HepG2 (cell line): ENCODE data around the gene TUBB4B. TPM values are rescaled to one million over a fixed set of nuclear protein-coding genes. Genes with fewer than 3 reads are reported as not detected.

ENCODE experiments used
- ATAC-seq: fragments of 200-7000 bp; cut with Tn5 transposase; 3 replicates; pipeline ENCODE4 v1.9.1; 2020; ENCODE audit warnings: mild to moderate bottlenecking, moderate library complexity
- BruUV-seq: library from RNA; stranded (reverse); fragments of 400-500 nt; replicated peaks from 2 replicates; lab custom pipeline; 2021; lab: Mats Ljungman, UMichigan
- CTCF ChIA-PET: fragments of 300-600 bp; formaldehyde crosslinking; extraction: SDS; loops from one replicate; lab custom pipeline; 2021; ENCODE audit warnings: low total read pairs, inconsistent platforms, low intra/inter-chr PET ratio; lab: Yijun Ruan, JAX
- POLR2A ChIA-PET: fragments of 350-600 bp; sonication (Branson Sonifier 250); formaldehyde crosslinking; loops from one replicate; lab custom pipeline; 2020; ENCODE audit warnings: antibody characterized with exemption, inconsistent platforms; lab: Yijun Ruan, JAX
- DNase-seq: peaks from one replicate; pipeline ENCODE4 v3.0.0-alpha.2; 2015; ENCODE audit warnings: low spot score
- FAIRE-seq: peaks from 3 replicates; lab custom pipeline; 2011; peaks lifted over from hg19 to GRCh38; lab: Jason Lieb, UNC
- H2AFZ ChIP-seq: one replicate; pipeline ENCODE4 v1.6.1; 2011; ENCODE audit warnings: low read length, inconsistent platforms
- H3K27ac ChIP-seq: fragments of 300-600 bp; 3 replicates; pipeline ENCODE4 v1.8.0; 2011; ENCODE audit warnings: mixed run types, mild to moderate bottlenecking, mixed read lengths, low read length, inconsistent platforms; ENCODE audit not compliant: insufficient read depth; ENCODE audit errors: extremely low read length
- H3K27me3 ChIP-seq, 2 experiments: fragments of 200-600 bp in 1 of 2; 2 replicates in 1 of 2; 3 replicates in 1 of 2; pipeline versions ENCODE4 v1.6.0 to v1.8.0; 2011; ENCODE audit warnings: low read length in 2 of 2, mild to moderate bottlenecking in 2 of 2, moderate library complexity in 2 of 2, inconsistent platforms in 1 of 2; ENCODE audit not compliant: insufficient read depth in 2 of 2, control insufficient read depth in 1 of 2
- H3K36me3 ChIP-seq, 2 experiments: fragments of 200-600 bp in 1 of 2; replicated peaks in 1 of 2; 2 replicates in 1 of 2; 3 replicates in 1 of 2; pipeline versions ENCODE4 v1.5.1 to v1.8.0; 2011; ENCODE audit warnings: low read length in 2 of 2, inconsistent platforms in 1 of 2; ENCODE audit not compliant: insufficient read depth in 2 of 2, control insufficient read depth in 1 of 2
- H3K4me1 ChIP-seq: 2 replicates; pipeline ENCODE4 v1.5.1; 2012; ENCODE audit warnings: low read length, inconsistent platforms; ENCODE audit not compliant: insufficient read depth
- H3K4me2 ChIP-seq: 2 replicates; pipeline ENCODE4 v1.6.0; 2011; ENCODE audit warnings: low read depth, low read length, inconsistent platforms
- H3K4me3 ChIP-seq, 3 experiments: fragments of 200-600 bp in 1 of 3; sonication (generic), shearing (Covaris generic) in 1 of 3; replicated peaks in 1 of 3; 2 replicates each; pipeline ENCODE4 v1.5.1; 2011 to 2016; ENCODE audit warnings: low read length in 3 of 3, inconsistent platforms in 2 of 3, low read depth in 2 of 3, mild to moderate bottlenecking in 2 of 3, control low read depth in 1 of 3, mixed read lengths in 1 of 3; ENCODE audit not compliant: insufficient read depth in 1 of 3
- H3K79me2 ChIP-seq: one replicate; pipeline ENCODE4 v1.6.1; 2011; ENCODE audit warnings: low read length, inconsistent platforms; ENCODE audit not compliant: insufficient read depth
- H3K9ac ChIP-seq: 2 replicates; pipeline ENCODE4 v1.6.0; 2011; ENCODE audit warnings: mild to moderate bottlenecking, low read depth, low read length, inconsistent platforms; ENCODE audit not compliant: insufficient read depth
- H3K9me3 ChIP-seq: 2 replicates; pipeline ENCODE4 v1.5.1; 2012; ENCODE audit warnings: mild to moderate bottlenecking, low read length
- H4K20me1 ChIP-seq: 2 replicates; pipeline ENCODE4 v1.6.0; 2011; ENCODE audit warnings: inconsistent platforms, mild to moderate bottlenecking, low read length, moderate library complexity; ENCODE audit not compliant: insufficient read depth
- ARNTL ChIP-seq: sonication (generic); formaldehyde crosslinking; IDR thresholded peaks from 2 replicates; pipeline ENCODE4 v1.4.0; 2020; ENCODE audit warnings: mild to moderate bottlenecking, missing genetic modification reagents
- HOXA9 ChIP-seq: sonication (generic); formaldehyde crosslinking; IDR thresholded peaks from 2 replicates; pipeline ENCODE4 v1.8.1; 2022; ENCODE audit warnings: missing genetic modification reagents, mild to moderate bottlenecking, moderate library complexity, borderline replicate concordance
- NFIB ChIP-seq: sonication (generic); formaldehyde crosslinking; IDR thresholded peaks from 2 replicates; pipeline ENCODE4 v1.9.0; 2021; ENCODE audit warnings: missing genetic modification reagents, mild to moderate bottlenecking, borderline replicate concordance
- RBFOX2 ChIP-seq: fragments of 200-400 bp; formaldehyde crosslinking; IDR thresholded peaks from 2 replicates; pipeline ENCODE4 v1.6.1; 2017; ENCODE audit warnings: low read depth, mild to moderate bottlenecking, low read length
- RELA ChIP-seq: sonication (generic); formaldehyde crosslinking; IDR thresholded peaks from 2 replicates; pipeline ENCODE4 v1.4.0; 2020; ENCODE audit warnings: missing genetic modification reagents
- SMAD3 ChIP-seq: sonication (generic); formaldehyde crosslinking; IDR thresholded peaks from 2 replicates; pipeline ENCODE4 v1.4.0; 2020; ENCODE audit warnings: missing genetic modification reagents
- SPEN ChIP-seq: sonication (generic); formaldehyde crosslinking; IDR thresholded peaks from 2 replicates; pipeline ENCODE4 v1.5.1; 2020; ENCODE audit warnings: low read depth, mild to moderate bottlenecking, missing genetic modification reagents
- ZBTB38 ChIP-seq: sonication (generic); formaldehyde crosslinking; IDR thresholded peaks from 2 replicates; pipeline ENCODE4 v1.5.1; 2020; ENCODE audit warnings: mild to moderate bottlenecking, missing genetic modification reagents
- ZFP1 ChIP-seq: IDR thresholded peaks from 2 replicates; pipeline ENCODE4 v1.6.1; 2016
- ZNF841 ChIP-seq: sonication (generic); formaldehyde crosslinking; IDR thresholded peaks from 2 replicates; pipeline ENCODE4 v1.8.1; 2023; ENCODE audit warnings: missing genetic modification reagents, borderline replicate concordance
- WGBS: methylation state at CpG from one replicate; pipeline ENCODE4 v1.1.6; 2017; ENCODE audit warnings: low lambda C conversion rate; 5-methylcytosine and 5-hydroxymethylcytosine counted together
- in situ Hi-C: cut with HindIII; loops from 2 replicates; pipeline ENCODE4 v1.10.0; 2017; ENCODE audit warnings: low pct_unique_long_range_greater_than_20kb; ENCODE audit not compliant: extremely low pct_ligation_motif_present
- intact Hi-C: fragments of 100-400 bp; cut with micrococcal nuclease; formaldehyde crosslinking; loops from one replicate; pipeline ENCODE4 v1.10.0; 2022; ENCODE audit not compliant: unreplicated experiment
- polyA plus RNA-seq, 8 experiments: library from polyadenylated mRNA; depleted of rRNA in 3 of 8; stranded (reverse) in 7 of 8; unstranded in 1 of 8; fragments of >200 nt; fragmentation: Illumina TruSeq in 4 of 8; extraction: Trizol in 4 of 8; gene quantifications; 2 replicates each; pipeline versions ENCODE4 v1.2.1 to v1.2.3, GENCODE V29; 2011 to 2016; ENCODE audit warnings: low read depth in 4 of 8, missing spikeins in 1 of 8, mixed read lengths in 1 of 8; ENCODE audit not compliant: insufficient read depth in 1 of 8
- total RNA-seq, 5 experiments: library from RNA; depleted of rRNA; stranded (reverse); fragments of >200 nt; fragmentation: Illumina TruSeq; extraction: Trizol; gene quantifications; 2 replicates each; pipeline ENCODE4 v1.2.3, GENCODE V29; 2016; ENCODE audit warnings: low read depth in 1 of 5
- TF ChIP-seq, protein P1 (sequence below): sonication (generic); formaldehyde crosslinking; IDR thresholded peaks from 2 replicates; pipeline ENCODE4 v1.4.0; 2020; ENCODE audit warnings: mild to moderate bottlenecking, low read depth, missing genetic modification reagents
- TF ChIP-seq, protein P2 (sequence below): sonication (generic); IDR thresholded peaks from 2 replicates; pipeline ENCODE4 v1.6.1; 2016; ENCODE audit warnings: low read depth, borderline replicate concordance
- TF ChIP-seq, protein P3 (sequence below): sonication (generic); formaldehyde crosslinking; IDR thresholded peaks from 2 replicates; pipeline ENCODE4 v1.4.0; 2020; ENCODE audit warnings: mild to moderate bottlenecking, missing genetic modification reagents
- TF ChIP-seq, protein P4 (sequence below), 2 experiments: sonication (generic) in 1 of 2; formaldehyde crosslinking in 1 of 2; IDR thresholded peaks; 2 replicates each; pipeline versions ENCODE4 v1.4.0 to v1.6.1; 2016 to 2020; ENCODE audit warnings: borderline replicate concordance in 1 of 2, low read depth in 1 of 2, mild to moderate bottlenecking in 1 of 2, missing genetic modification reagents in 1 of 2

Gene TUBB4B
- total and polyA plus RNA-seq, 2 of the 13 experiments (the other 11 are each of a cell fraction or from before 2014, with no cell fraction given): 182 to 412 TPM

DNA sequence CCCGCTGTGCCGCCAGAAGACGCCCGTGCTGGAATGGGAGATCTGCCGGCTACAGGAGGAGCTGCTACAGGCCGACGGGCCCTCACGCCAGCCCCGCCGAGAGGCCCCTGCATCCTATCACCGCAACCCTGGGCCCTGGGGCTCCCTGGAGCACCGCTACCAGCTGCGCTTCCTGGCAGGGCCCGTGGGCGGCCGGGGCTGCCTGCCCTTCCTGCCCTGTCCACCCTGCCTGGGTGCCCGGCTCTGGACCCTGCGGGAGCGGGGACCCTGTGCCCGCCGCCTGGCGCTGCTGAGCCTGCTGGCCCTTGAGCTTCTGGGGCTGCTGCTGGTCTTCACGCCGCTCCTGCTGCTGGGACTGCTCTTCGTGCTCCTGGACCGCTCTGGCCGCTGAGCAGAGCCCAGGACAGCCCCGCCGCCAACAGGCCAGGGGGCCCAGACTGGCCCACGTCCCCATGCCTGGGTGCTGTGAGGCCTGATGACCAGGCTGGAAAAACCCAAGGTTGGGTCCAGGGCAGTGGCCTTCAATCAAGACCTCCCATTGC is 22.8 kb upstream of the TUBB4B start:
- Histone ChIP-seq H3K4me1 (peaks cover 34% of the 10 kb centered on the region), H3K9ac (peak overlapping the region; percentile 77), H2AFZ (no peak overlapping the region), H3K79me2 (peaks cover 3% of the 10 kb centered on the region), H3K27ac (peak overlapping the region; percentile 84), H3K27me3 (no peaks in the 10 kb centered on the region; a peak in 1 of 5 replicates), H3K9me3 (no peaks in the 10 kb centered on the region), H4K20me1 (peaks cover 4% of the 10 kb centered on the region; the same call in 1 of the 2 replicates), H3K36me3 (no peaks in the 10 kb centered on the region), H3K4me3 (peak overlapping the region; percentile 68 to 83 (median 77)), H3K4me2 (peak overlapping the region; percentile 90)
- ChIA-PET CTCF (no interaction called here), POLR2A (interaction anchor here (1.0 to 13.4 kb wide), 12 partner anchors 8 to 137 kb away, joined by 3 to 225 read pairs (median 8); partner anchors contain the start of genes ANAPC2, NDOR1, RNF224 and SSNA1)
- no peak for DNase-seq
- in situ Hi-C loops (no loop called here), intact Hi-C loops (no loop called here)
- BruUV-seq: no TSS peak
- 47% methylated on average over 3 of the region's 30 CpGs for WGBS
- ATAC-seq: peak; percentile 5
- no peak for FAIRE-seq
- 0 out of 2 replicates have a peak, but pooled peaks have one; percentile 10 for TF ChIP-seq SPEN
- TF ChIP-seq, protein P1, sequence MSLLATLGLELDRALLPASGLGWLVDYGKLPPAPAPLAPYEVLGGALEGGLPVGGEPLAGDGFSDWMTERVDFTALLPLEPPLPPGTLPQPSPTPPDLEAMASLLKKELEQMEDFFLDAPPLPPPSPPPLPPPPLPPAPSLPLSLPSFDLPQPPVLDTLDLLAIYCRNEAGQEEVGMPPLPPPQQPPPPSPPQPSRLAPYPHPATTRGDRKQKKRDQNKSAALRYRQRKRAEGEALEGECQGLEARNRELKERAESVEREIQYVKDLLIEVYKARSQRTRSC (CRISPR knock-in tag): no peak
- no peak for TF ChIP-seq ZFP1 (CRISPR knock-in tag)
- peak; percentile 14; the same call in 1 of the 2 replicates for TF ChIP-seq ARNTL (CRISPR knock-in tag)
- no peak for TF ChIP-seq HOXA9 (CRISPR knock-in tag)
- TF ChIP-seq ZBTB38 (CRISPR knock-in tag): peak; percentile 24; the same call in 1 of the 2 replicates
- TF ChIP-seq RBFOX2: peak; percentile 67
- TF ChIP-seq, protein P2, sequence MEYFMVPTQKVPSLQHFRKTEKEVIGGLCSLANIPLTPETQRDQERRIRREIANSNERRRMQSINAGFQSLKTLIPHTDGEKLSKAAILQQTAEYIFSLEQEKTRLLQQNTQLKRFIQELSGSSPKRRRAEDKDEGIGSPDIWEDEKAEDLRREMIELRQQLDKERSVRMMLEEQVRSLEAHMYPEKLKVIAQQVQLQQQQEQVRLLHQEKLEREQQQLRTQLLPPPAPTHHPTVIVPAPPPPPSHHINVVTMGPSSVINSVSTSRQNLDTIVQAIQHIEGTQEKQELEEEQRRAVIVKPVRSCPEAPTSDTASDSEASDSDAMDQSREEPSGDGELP: peak; percentile 4; the same call in 1 of the 2 replicates
- TF ChIP-seq ZNF841: no peak
- TF ChIP-seq, protein P3, sequence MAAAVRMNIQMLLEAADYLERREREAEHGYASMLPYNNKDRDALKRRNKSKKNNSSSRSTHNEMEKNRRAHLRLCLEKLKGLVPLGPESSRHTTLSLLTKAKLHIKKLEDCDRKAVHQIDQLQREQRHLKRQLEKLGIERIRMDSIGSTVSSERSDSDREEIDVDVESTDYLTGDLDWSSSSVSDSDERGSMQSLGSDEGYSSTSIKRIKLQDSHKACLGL: peak; percentile 64; the same call in 1 of the 2 replicates
- no peak for TF ChIP-seq SMAD3 (CRISPR knock-in tag)
- TF ChIP-seq RELA (CRISPR knock-in tag): no peak
- no peak for TF ChIP-seq NFIB
- TF ChIP-seq, protein P4, sequence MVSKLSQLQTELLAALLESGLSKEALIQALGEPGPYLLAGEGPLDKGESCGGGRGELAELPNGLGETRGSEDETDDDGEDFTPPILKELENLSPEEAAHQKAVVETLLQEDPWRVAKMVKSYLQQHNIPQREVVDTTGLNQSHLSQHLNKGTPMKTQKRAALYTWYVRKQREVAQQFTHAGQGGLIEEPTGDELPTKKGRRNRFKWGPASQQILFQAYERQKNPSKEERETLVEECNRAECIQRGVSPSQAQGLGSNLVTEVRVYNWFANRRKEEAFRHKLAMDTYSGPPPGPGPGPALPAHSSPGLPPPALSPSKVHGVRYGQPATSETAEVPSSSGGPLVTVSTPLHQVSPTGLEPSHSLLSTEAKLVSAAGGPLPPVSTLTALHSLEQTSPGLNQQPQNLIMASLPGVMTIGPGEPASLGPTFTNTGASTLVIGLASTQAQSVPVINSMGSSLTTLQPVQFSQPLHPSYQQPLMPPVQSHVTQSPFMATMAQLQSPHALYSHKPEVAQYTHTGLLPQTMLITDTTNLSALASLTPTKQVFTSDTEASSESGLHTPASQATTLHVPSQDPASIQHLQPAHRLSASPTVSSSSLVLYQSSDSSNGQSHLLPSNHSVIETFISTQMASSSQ (IDR thresholded peaks at IDR 0.05; ENCODE audit: low read depth): no peak
- TF ChIP-seq, protein P4 (CRISPR knock-in tag; IDR thresholded peaks at IDR 0.05; ENCODE audit: borderline replicate concordance): 0 out of 2 replicates have a peak, but pooled peaks have one; percentile 3
